ENCODE measurements around the gene MKI67.
A peak's percentile ranks its signal among the peaks of the same experiment; 100 is the strongest.

Gene MKI67

GRCh38 chr10:128049226-128050120 is 76.8 kb downstream of the MKI67 start:
- peak; percentile 87 for DNase-seq

- no peak for DNase-seq
These were observed 77.4 kb downstream of the MKI67 start for GRCh38 chr10:128048819-128049210.

- DNase-seq: peak; percentile 85
These were observed 78.0 kb downstream of the MKI67 start for GRCh38 chr10:128047991-128048818.

- DNase-seq: peak; percentile 92
These were observed 78.9 kb downstream of the MKI67 start for GRCh38 chr10:128047351-128047750.

- no peak for DNase-seq
These were observed 79.3 kb downstream of the MKI67 start for GRCh38 chr10:128046953-128047290.

All from MV-4-11 (cell line).